HTR-8/SVneo (cell line): ENCODE measurements around the gene ERFE.

ENCODE experiments used
- DNase-seq: peaks from one replicate; pipeline ENCODE4 v3.0.0; 2011; ENCODE audit warnings: low spot score, mixed read lengths; ENCODE audit not compliant: insufficient read length
- FAIRE-seq: peaks from 2 replicates; lab custom pipeline; 2011; peaks lifted over from hg19 to GRCh38; lab: Jason Lieb, UNC

The ERFE gene

DNA sequence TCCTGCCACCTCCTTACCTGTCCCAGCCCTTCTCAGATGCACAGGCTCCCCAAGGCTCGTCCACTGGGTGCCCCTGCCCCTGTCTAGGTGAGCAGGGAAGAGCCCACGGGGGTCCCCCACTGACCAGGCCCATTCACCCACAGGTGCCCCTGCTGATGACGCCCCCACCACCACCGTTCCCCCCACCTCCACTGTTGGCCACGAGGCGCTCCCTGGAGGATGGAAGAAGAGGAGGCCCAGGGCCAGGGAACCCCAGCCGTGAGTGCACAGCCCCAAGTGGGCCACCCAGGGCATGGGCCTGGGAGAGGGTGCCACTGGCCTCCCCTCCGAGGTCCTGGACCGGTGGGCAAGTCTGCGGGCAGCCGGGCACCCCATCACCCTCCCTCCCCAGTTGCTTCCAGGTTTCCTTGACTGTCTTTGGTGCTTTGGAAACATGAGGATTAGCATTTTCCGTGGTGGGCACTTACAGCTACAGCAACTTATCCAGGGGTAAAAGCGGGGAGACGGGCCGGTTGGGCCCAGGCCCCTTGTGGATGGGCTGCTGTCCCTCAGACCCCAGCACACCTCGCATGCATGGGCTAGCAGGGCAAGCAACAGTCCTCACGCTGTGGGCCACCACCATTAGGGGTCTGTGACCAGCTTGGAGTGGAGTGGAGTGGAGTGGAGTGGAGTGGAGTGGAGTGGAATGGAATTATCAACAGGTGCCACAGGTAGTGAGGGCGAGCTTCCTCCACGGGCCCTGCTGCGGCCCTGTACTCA lies 33.5 kb upstream of the ERFE start:
- DNase-seq (no peak), FAIRE-seq (no peak)

- DNase-seq (no peak), FAIRE-seq (no peak)
Observed at GRCh38 chr2:238126338-238126737, 32.4 kb upstream of the ERFE start.

DNA sequence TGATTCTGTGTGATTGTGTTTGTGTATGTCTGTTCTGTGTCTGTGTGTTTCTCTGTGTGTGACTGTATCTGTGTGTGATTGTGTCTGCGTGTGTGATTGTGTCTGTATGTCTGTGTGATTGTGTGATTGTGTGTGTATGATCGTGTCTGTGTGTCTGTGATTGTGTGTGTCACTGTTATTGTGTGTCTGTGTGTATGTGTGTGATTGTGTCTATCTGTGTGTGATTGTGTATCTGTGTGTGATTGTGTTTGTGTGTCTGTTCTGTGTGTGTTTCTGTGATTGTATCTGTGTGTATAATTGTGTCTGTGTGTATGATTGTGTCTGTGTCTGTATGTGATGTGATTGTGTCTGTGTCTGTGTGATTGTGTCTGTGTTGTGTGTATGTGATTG lies 32.0 kb upstream of the ERFE start:
- DNase-seq (no peak), FAIRE-seq (peak; percentile 99)

GRCh38 chr2:238127165-238128060 lies 31.4 kb upstream of the ERFE start:
- DNase-seq (no peak), FAIRE-seq (no peak)

DNA sequence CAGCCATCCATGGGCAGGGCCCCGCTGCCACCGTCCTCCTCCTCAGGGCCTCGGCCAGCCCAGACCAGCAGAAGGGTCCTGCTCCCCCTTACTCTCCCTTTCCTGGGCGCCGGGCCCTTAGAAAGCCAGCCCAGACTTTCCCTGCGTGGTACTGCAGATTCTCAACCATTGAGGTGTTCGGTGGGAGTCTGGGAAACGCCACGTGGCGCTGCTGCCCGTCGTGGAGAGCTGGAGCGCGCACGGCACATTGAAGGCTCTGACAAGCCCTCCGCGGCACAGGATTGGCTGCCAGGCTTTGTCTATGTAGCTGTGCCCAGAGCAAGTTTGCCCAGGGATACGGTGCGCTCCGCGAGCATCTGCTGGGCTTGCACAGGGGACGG lies 30.7 kb upstream of the ERFE start:
- DNase-seq (no peak), FAIRE-seq (no peak)

GRCh38 chr2:238128534-238129001 lies 30.2 kb upstream of the ERFE start:
- FAIRE-seq = no peak
- no peak for DNase-seq

DNA sequence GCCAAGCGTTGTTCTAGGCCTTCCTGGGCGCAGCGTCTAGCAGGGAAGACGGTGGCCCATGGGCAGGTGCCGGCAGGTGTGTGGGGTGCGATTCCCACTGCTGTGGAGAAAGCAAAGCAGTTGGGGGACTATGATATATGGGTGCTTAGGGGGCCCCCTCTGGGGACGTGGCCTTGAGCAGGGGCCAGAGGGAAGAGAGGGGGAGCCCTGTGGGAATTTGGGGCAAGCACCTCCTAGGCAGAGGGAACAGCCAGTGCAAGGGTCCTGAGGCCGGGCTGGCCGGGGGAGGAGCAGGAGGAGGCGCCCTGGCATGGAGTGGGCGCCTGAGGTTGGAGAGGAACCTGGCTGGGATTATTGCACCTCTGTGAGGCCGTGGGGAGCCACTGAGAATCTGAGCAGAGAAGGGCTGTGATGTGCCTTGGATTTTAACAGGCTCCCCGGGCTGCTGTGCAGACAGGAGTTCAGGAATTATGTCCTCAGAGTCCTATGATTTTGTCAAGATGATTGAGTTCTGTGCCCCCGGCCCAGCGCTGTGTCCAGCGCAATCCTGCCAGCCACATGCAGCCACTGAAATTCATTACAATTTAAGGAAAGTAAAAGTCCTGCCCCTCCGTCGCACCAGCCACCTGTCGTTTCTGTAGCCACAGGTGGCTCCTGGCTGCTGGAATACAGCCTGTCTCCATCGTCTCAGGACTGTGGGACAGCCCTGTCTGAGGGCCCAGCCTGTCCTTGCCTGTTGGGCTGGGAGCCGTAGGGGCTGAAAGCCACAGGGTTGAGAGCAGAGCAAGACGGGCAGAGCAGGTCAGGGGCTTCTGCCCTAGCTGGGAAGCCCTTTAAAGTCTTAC lies 29.4 kb upstream of the ERFE start:
- no peak for FAIRE-seq

DNA sequence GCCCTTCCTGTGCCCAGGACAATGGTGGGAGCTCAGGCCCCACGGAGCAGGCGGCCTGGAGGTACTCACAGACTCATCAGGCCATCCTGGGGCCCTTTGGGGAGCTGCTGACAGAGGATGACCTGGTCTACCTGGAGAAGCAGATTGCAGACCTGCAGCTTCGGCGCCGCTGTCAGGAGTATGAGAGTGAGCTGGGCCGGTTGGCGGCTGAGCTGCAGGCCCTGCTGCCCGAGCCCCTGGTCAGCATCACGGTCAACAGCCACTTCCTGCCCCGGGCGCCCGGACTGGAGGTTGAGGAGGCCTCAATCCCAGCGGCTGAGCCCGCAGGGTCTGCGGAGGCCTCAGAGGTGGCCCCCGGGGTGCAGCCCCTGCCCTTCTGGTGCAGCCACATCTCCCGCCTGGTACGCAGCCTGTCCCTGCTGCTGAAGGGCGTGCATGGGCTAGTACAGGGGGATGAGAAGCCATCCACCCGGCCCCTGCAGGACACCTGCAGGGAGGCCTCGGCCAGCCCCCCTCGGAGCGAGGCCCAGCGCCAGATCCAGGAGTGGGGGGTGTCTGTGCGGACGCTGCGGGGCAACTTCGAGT lies 28.6 kb upstream of the ERFE start:
- FAIRE-seq (no peak), DNase-seq (no peak)

More for the DNA sequence above, 29.4 kb upstream of the ERFE start:
- DNase-seq = no peak

- FAIRE-seq = no peak
- no peak for DNase-seq
Observed at GRCh38 chr2:238130696-238131628, 27.8 kb upstream of the ERFE start.

- FAIRE-seq (no peak), DNase-seq (no peak)
Observed at GRCh38 chr2:238131761-238132462, 26.9 kb upstream of the ERFE start.

DNA sequence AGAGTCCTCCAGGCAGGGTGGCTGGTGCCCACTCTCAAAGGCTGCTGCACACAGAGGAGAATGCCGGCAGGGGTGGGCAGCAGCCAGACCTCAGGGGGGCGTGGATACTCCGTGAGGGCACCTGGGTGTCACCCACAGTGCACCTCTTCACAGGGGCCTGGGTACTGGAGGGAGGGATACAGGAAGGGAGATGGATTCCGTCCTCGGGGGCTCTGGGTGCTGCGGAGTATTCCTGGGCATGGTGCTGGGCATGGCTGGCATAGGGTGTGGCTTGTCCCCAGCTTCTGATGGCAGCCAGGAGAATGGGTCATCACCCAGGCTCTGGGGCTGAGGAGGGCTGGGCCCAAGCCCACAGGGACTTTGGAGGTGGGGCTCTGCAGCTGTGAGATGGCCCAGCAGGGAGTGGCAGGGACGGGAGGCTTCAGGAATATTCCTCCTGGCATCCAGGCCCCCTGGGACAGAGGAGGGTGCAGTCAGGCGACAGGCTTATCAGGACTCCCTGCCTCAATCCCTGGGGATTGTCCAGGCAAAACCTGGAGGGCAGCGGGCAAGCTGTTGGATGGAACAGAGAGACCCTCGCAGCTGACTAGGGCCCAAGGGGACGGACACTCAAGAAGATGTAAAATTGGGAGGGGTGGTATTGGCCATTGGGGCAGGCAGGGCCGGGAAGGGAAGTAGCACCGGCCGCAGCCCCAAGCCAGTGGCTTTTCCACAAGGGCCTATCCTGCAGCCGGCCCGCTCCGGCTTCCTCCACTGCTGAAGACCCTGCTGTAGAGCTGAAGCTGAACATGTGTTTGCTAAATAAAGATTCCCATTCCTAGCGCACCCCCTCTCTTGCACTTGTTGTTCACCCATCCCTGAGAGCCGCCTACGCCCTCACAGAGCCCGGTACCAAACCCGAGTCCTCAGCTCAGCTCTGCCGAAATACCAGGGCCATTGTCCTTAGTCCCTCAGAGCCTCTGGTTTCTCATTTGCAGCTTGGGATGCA lies 26.0 kb upstream of the ERFE start:
- DNase-seq = no peak
- FAIRE-seq = no peak

GRCh38 chr2:238133499-238134392 lies 25.0 kb upstream of the ERFE start:
- no peak for FAIRE-seq
- DNase-seq = no peak

DNA sequence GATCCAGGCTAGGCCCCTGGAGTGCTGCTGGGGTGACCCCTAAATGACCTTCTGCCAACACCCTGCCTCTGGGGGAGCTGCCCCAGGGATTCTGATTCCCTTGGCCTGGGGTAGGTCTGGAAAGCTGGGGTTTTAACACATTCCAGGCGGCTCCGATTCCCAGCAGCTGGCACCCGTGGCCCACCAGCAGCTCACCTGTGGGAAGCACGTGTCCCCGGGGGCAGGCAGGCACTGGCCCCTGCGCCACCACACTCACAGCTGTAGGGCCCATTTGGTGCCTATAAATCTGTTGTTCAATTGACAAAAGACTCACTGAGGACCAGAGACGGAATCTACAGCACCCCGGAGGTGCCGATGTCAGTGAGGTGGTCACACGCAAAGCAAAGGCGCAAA lies 24.4 kb upstream of the ERFE start:
- FAIRE-seq = no peak
- DNase-seq = no peak

GRCh38 chr2:238135601-238136150 lies 23.1 kb upstream of the ERFE start:
- no peak for FAIRE-seq

DNA sequence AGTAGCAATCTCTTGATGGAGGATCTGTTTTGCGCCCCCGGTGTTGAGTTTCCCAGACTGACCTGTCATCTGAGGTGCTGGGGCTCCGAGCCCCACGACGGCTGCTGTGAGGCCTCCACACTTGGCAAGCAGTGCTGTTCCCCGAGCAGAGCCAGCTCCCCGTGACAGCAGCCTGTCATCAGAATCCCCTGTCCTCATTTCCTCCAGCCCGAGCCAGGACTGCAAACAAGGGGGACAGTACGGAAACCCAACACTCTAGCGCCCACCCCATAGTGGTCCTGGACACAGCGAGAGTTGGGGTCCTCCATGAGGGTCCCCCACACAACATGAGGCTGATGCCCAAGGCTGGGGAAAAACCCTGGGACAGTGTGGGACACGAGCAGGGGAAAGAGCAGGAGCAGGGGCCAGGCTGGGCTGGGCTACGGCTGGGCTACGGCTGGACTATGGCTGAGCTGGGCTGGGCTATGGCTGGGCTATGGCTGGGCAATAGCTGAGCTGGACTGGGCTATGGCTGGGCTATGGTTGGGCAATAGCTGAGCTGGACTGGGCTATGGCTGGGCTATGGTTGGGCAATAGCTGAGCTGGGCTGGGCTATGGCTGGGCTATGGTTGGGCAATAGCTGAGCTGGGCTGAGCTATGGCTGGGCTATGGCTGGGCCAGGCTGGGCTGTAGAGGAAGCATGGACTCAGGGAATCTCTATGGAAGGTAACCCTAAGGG lies 21.8 kb upstream of the ERFE start:
- peak; percentile 86 for FAIRE-seq
- DNase-seq = no peak

More at GRCh38 chr2:238135601-238136150, 23.1 kb upstream of the ERFE start:
- DNase-seq = no peak
